ENCODE data around the gene TMEM11.
"Not testable (repeated sequence)": the region's sequence is repeated elsewhere in the genome, so short reads cannot be mapped to it uniquely, and the experiment has no call there.

TMEM11 gene

GRCh38 chr17:21242780-21243515 lies 29.0 kb upstream of the TMEM11 start:
- DNase-seq (ENCODE audit: low read depth in 2 of 2): no peak

- DNase-seq (ENCODE audit: low read depth in 2 of 2): no peak
These were observed 28.2 kb upstream of the TMEM11 start for GRCh38 chr17:21242026-21242697.

- DNase-seq (ENCODE audit: low read depth in 2 of 2): no peak
These were observed 27.6 kb upstream of the TMEM11 start for GRCh38 chr17:21241564-21241963.

- DNase-seq (ENCODE audit: low read depth in 2 of 2): no peak
These were observed 26.6 kb upstream of the TMEM11 start for GRCh38 chr17:21240369-21241055.

GRCh38 chr17:21239680-21240368 lies 25.9 kb upstream of the TMEM11 start:
- no peak for DNase-seq (ENCODE audit: low read depth in 2 of 2)

- no peak for DNase-seq (ENCODE audit: low read depth in 2 of 2)
These were observed 22.0 kb upstream of the TMEM11 start for GRCh38 chr17:21235921-21236320.

- no peak for DNase-seq (ENCODE audit: low read depth in 2 of 2)
These were observed 19.8 kb upstream of the TMEM11 start for GRCh38 chr17:21233581-21234347.

- no peak for DNase-seq (ENCODE audit: low read depth in 2 of 2)
These were observed 18.2 kb upstream of the TMEM11 start for GRCh38 chr17:21232033-21232749.

GRCh38 chr17:21231533-21231932 lies 17.6 kb upstream of the TMEM11 start:
- DNase-seq (ENCODE audit: low read depth in 2 of 2): no peak

- no peak for DNase-seq (ENCODE audit: low read depth in 2 of 2)
These were observed 14.9 kb upstream of the TMEM11 start for GRCh38 chr17:21228845-21229244.

GRCh38 chr17:21228111-21228510 lies 14.2 kb upstream of the TMEM11 start:
- no peak for DNase-seq (ENCODE audit: low read depth in 2 of 2)

- not testable (repeated sequence) for DNase-seq (ENCODE audit: low read depth in 2 of 2)
These were observed 13.3 kb upstream of the TMEM11 start for GRCh38 chr17:21227277-21227676.

- no peak for DNase-seq (ENCODE audit: low read depth in 2 of 2)
These were observed 9.1 kb upstream of the TMEM11 start for GRCh38 chr17:21223086-21223485.

- DNase-seq (ENCODE audit: low read depth in 2 of 2): no peak
These were observed 4.9 kb upstream of the TMEM11 start for GRCh38 chr17:21218831-21219380.

- no peak for DNase-seq (ENCODE audit: low read depth in 2 of 2)
These were observed 4.1 kb upstream of the TMEM11 start for GRCh38 chr17:21218101-21218500.

GRCh38 chr17:21217346-21217745 lies 3.4 kb upstream of the TMEM11 start:
- DNase-seq (ENCODE audit: low read depth in 2 of 2): no peak

GRCh38 chr17:21215935-21216334 lies 2.0 kb upstream of the TMEM11 start:
- DNase-seq (ENCODE audit: low read depth in 2 of 2): no peak

- no peak for DNase-seq (ENCODE audit: low read depth in 2 of 2)
These were observed 998 bp upstream of the TMEM11 start for GRCh38 chr17:21214777-21215541.

- DNase-seq (ENCODE audit: low read depth in 2 of 2): peak in 1 of 2 donors; percentile 3
These were observed 335 bp downstream of the TMEM11 start for GRCh38 chr17:21213638-21214014.
